HepG2 (cell line): ENCODE data around the gene FNDC3B. TPM values are rescaled to one million over a fixed set of nuclear protein-coding genes. Genes with fewer than 3 reads are reported as not detected.

ENCODE experiments used
- ATAC-seq: fragments of 200-7000 bp; cut with Tn5 transposase; 3 replicates; pipeline ENCODE4 v1.9.1; 2020; ENCODE audit warnings: mild to moderate bottlenecking, moderate library complexity
- BruUV-seq: library from RNA; stranded (reverse); fragments of 400-500 nt; replicated peaks from 2 replicates; lab custom pipeline; 2021; lab: Mats Ljungman, UMichigan
- CTCF ChIA-PET: fragments of 300-600 bp; formaldehyde crosslinking; extraction: SDS; loops from one replicate; lab custom pipeline; 2021; ENCODE audit warnings: low total read pairs, inconsistent platforms, low intra/inter-chr PET ratio; lab: Yijun Ruan, JAX
- POLR2A ChIA-PET: fragments of 350-600 bp; sonication (Branson Sonifier 250); formaldehyde crosslinking; loops from one replicate; lab custom pipeline; 2020; ENCODE audit warnings: antibody characterized with exemption, inconsistent platforms; lab: Yijun Ruan, JAX
- DNase-seq: peaks from one replicate; pipeline ENCODE4 v3.0.0-alpha.2; 2015; ENCODE audit warnings: low spot score
- FAIRE-seq: peaks from 3 replicates; lab custom pipeline; 2011; peaks lifted over from hg19 to GRCh38; lab: Jason Lieb, UNC
- H2AFZ ChIP-seq: one replicate; pipeline ENCODE4 v1.6.1; 2011; ENCODE audit warnings: low read length, inconsistent platforms
- H3K27ac ChIP-seq: fragments of 300-600 bp; 3 replicates; pipeline ENCODE4 v1.8.0; 2011; ENCODE audit warnings: mixed run types, mild to moderate bottlenecking, mixed read lengths, low read length, inconsistent platforms; ENCODE audit not compliant: insufficient read depth; ENCODE audit errors: extremely low read length
- H3K27me3 ChIP-seq, 2 experiments: fragments of 200-600 bp in 1 of 2; 2 replicates in 1 of 2; 3 replicates in 1 of 2; pipeline versions ENCODE4 v1.6.0 to v1.8.0; 2011; ENCODE audit warnings: low read length in 2 of 2, mild to moderate bottlenecking in 2 of 2, moderate library complexity in 2 of 2, inconsistent platforms in 1 of 2; ENCODE audit not compliant: insufficient read depth in 2 of 2, control insufficient read depth in 1 of 2
- H3K36me3 ChIP-seq, 2 experiments: fragments of 200-600 bp in 1 of 2; replicated peaks in 1 of 2; 2 replicates in 1 of 2; 3 replicates in 1 of 2; pipeline versions ENCODE4 v1.5.1 to v1.8.0; 2011; ENCODE audit warnings: low read length in 2 of 2, inconsistent platforms in 1 of 2; ENCODE audit not compliant: insufficient read depth in 2 of 2, control insufficient read depth in 1 of 2
- H3K4me1 ChIP-seq: 2 replicates; pipeline ENCODE4 v1.5.1; 2012; ENCODE audit warnings: low read length, inconsistent platforms; ENCODE audit not compliant: insufficient read depth
- H3K4me2 ChIP-seq: 2 replicates; pipeline ENCODE4 v1.6.0; 2011; ENCODE audit warnings: low read depth, low read length, inconsistent platforms
- H3K4me3 ChIP-seq, 3 experiments: fragments of 200-600 bp in 1 of 3; sonication (generic), shearing (Covaris generic) in 1 of 3; replicated peaks in 1 of 3; 2 replicates each; pipeline ENCODE4 v1.5.1; 2011 to 2016; ENCODE audit warnings: low read length in 3 of 3, inconsistent platforms in 2 of 3, low read depth in 2 of 3, mild to moderate bottlenecking in 2 of 3, control low read depth in 1 of 3, mixed read lengths in 1 of 3; ENCODE audit not compliant: insufficient read depth in 1 of 3
- H3K79me2 ChIP-seq: one replicate; pipeline ENCODE4 v1.6.1; 2011; ENCODE audit warnings: low read length, inconsistent platforms; ENCODE audit not compliant: insufficient read depth
- H3K9ac ChIP-seq: 2 replicates; pipeline ENCODE4 v1.6.0; 2011; ENCODE audit warnings: mild to moderate bottlenecking, low read depth, low read length, inconsistent platforms; ENCODE audit not compliant: insufficient read depth
- H3K9me3 ChIP-seq: 2 replicates; pipeline ENCODE4 v1.5.1; 2012; ENCODE audit warnings: mild to moderate bottlenecking, low read length
- H4K20me1 ChIP-seq: 2 replicates; pipeline ENCODE4 v1.6.0; 2011; ENCODE audit warnings: inconsistent platforms, mild to moderate bottlenecking, low read length, moderate library complexity; ENCODE audit not compliant: insufficient read depth
- MEIS1 ChIP-seq: sonication (generic); formaldehyde crosslinking; IDR thresholded peaks from 2 replicates; pipeline ENCODE4 v1.9.0; 2021; ENCODE audit warnings: mild to moderate bottlenecking, missing genetic modification reagents, moderate library complexity, borderline replicate concordance
- PAF1 ChIP-seq: IDR thresholded peaks from 2 replicates; pipeline ENCODE4 v1.6.1; 2016; ENCODE audit warnings: missing genetic modification reagents, missing compliant biosample characterization
- RBM22 ChIP-seq: fragments of 200-400 bp; formaldehyde crosslinking; optimal IDR thresholded peaks from 2 replicates; pipeline ENCODE3; 2017; ENCODE audit warnings: mild to moderate bottlenecking, low read length, moderate library complexity
- ZEB1 ChIP-seq: IDR thresholded peaks from 2 replicates; pipeline ENCODE4 v1.6.1; 2012; ENCODE audit warnings: mild to moderate bottlenecking, low read depth, inconsistent platforms; ENCODE audit not compliant: insufficient replicate concordance
- ZFYVE20 ChIP-seq: sonication (generic); formaldehyde crosslinking; IDR thresholded peaks from 2 replicates; pipeline ENCODE4 v1.8.0; 2023; ENCODE audit warnings: low read depth, mild to moderate bottlenecking, moderate library complexity, missing genetic modification reagents, borderline replicate concordance
- ZNF414 ChIP-seq: sonication (generic); formaldehyde crosslinking; IDR thresholded peaks from 2 replicates; pipeline ENCODE4 v1.5.0; 2020; ENCODE audit warnings: missing genetic modification reagents
- ZNF660 ChIP-seq: sonication (generic); formaldehyde crosslinking; IDR thresholded peaks from 2 replicates; pipeline ENCODE4 v1.5.1; 2020; ENCODE audit warnings: mild to moderate bottlenecking, low read depth, missing genetic modification reagents, borderline replicate concordance
- WGBS: methylation state at CpG from one replicate; pipeline ENCODE4 v1.1.6; 2017; ENCODE audit warnings: low lambda C conversion rate; 5-methylcytosine and 5-hydroxymethylcytosine counted together
- in situ Hi-C: cut with HindIII; loops from 2 replicates; pipeline ENCODE4 v1.10.0; 2017; ENCODE audit warnings: low pct_unique_long_range_greater_than_20kb; ENCODE audit not compliant: extremely low pct_ligation_motif_present
- intact Hi-C: fragments of 100-400 bp; cut with micrococcal nuclease; formaldehyde crosslinking; loops from one replicate; pipeline ENCODE4 v1.10.0; 2022; ENCODE audit not compliant: unreplicated experiment
- polyA plus RNA-seq, 8 experiments: library from polyadenylated mRNA; depleted of rRNA in 3 of 8; stranded (reverse) in 7 of 8; unstranded in 1 of 8; fragments of >200 nt; fragmentation: Illumina TruSeq in 4 of 8; extraction: Trizol in 4 of 8; gene quantifications; 2 replicates each; pipeline versions ENCODE4 v1.2.1 to v1.2.3, GENCODE V29; 2011 to 2016; ENCODE audit warnings: low read depth in 4 of 8, missing spikeins in 1 of 8, mixed read lengths in 1 of 8; ENCODE audit not compliant: insufficient read depth in 1 of 8
- total RNA-seq, 5 experiments: library from RNA; depleted of rRNA; stranded (reverse); fragments of >200 nt; fragmentation: Illumina TruSeq; extraction: Trizol; gene quantifications; 2 replicates each; pipeline ENCODE4 v1.2.3, GENCODE V29; 2016; ENCODE audit warnings: low read depth in 1 of 5

FNDC3B gene
- total and polyA plus RNA-seq, 2 of the 13 experiments (the other 11 are each of a cell fraction or from before 2014, with no cell fraction given): 74.8 to 103 TPM

DNA sequence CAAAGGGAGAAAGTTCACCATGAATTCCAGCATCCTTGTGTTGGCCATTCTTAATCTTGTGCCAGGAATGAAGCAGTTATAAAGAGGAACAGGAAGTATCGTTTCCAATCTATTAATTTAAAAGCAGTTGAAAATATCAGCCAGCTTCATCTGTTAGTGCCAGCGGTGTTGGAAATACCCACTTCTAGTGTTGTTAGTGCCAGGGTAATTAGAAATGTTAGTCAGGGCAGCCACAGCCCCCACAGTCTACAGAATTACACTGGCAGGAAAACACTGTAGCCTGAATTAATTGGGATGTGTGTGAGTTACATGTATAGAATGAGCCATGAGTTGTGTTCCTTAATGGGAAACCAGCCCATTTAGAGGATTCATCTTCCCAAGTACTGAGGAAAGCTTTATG lies 281.1 kb downstream of the FNDC3B start:
- Histone ChIP-seq H2AFZ (no peak overlapping the region), H3K9me3 (no peaks in the 10 kb centered on the region), H3K27ac (no peak overlapping the region), H3K9ac (no peak overlapping the region), H3K4me1 (0 out of 2 replicates have a peak, but pooled peaks cover 10% of the 10 kb centered on the region), H3K27me3 (no peaks in the 10 kb centered on the region)
- TSS peak; percentile 15 for BruUV-seq
- no peak for FAIRE-seq
- POLR2A ChIA-PET: no interaction called here
- in situ Hi-C loops: no loop called here
- TF ChIP-seq RBM22: peak; percentile 79
- TF ChIP-seq ZNF414 (CRISPR knock-in tag): no peak
- TF ChIP-seq ZNF660 (CRISPR knock-in tag): no peak
- 0 out of 2 replicates have a peak, but pooled peaks have one; percentile 17 for TF ChIP-seq PAF1 (CRISPR knock-in tag)
- no peak for TF ChIP-seq ZEB1
- TF ChIP-seq, all 625 proteins: peak for 2
- Histone ChIP-seq H3K4me2 (no peak overlapping the region), H3K36me3 (peaks cover 41 to 90% of the 10 kb centered on the region in 2 experiments), H3K4me3 (no peak overlapping the region), H4K20me1 (peaks cover 54% of the 10 kb centered on the region), H3K79me2 (peaks cover 7% of the 10 kb centered on the region)
- intact Hi-C loops: no loop called here
- DNase-seq (no peak), ATAC-seq (no peak)
- WGBS: 97% methylated on average over 2 of the region's 2 CpGs
- CTCF ChIA-PET: no interaction called here

DNA sequence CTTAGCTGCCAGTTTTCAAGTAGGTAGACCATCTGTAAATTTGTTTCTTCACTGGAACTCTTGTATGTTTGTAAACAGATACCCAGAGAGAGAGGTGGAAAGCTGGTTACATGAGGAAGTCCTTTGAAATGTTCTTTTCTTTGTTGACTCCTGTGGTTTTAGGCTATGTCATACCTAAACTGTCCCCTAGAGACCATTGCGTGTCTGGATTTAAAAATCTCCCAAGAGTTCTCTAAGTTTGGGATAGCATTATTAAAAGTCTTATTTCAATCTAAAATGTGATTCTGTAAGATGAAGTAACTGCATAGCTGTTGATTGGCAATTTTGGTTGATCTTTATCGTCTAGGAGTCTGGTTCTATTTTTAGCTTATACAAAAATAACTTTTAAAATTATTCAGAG lies 281.7 kb downstream of the FNDC3B start:
- Histone ChIP-seq H3K4me2 (no peak overlapping the region), H3K79me2 (peaks cover 7% of the 10 kb centered on the region), H2AFZ (no peak overlapping the region), H3K27me3 (no peaks in the 10 kb centered on the region), H3K9me3 (no peaks in the 10 kb centered on the region), H3K9ac (no peak overlapping the region), H3K36me3 (peaks cover 39 to 91% of the 10 kb centered on the region in 2 experiments), H4K20me1 (peaks cover 50% of the 10 kb centered on the region), H3K4me1 (0 out of 2 replicates have a peak, but pooled peaks cover 10% of the 10 kb centered on the region), H3K27ac (no peak overlapping the region), H3K4me3 (no peak overlapping the region)
- POLR2A ChIA-PET: no interaction called here
- CTCF ChIA-PET: no interaction called here
- FAIRE-seq (no peak), DNase-seq (peak; percentile 18), ATAC-seq (no peak)
- WGBS: 98% methylated on average over 2 of the region's 2 CpGs
- intact Hi-C loops: no loop called here
- BruUV-seq: no TSS peak
- TF ChIP-seq ZFYVE20 (CRISPR knock-in tag): no peak
- TF ChIP-seq MEIS1 (CRISPR knock-in tag): no peak
- in situ Hi-C loops: no loop called here
